K562 treated with DMSO at 1 percent for 4 hours (cell line): ENCODE results near the gene PARP2. TPM values are rescaled to one million over a fixed set of nuclear protein-coding genes. Genes with fewer than 3 reads are reported as not detected.

Source experiments
- total RNA-seq: library from RNA; unstranded; fragments of 300-600 nt; gene quantifications from 2 replicates; pipeline ENCODE4 v1.2.3, GENCODE V29; 2022; ENCODE audit not compliant: insufficient read depth

Gene PARP2, protein sequence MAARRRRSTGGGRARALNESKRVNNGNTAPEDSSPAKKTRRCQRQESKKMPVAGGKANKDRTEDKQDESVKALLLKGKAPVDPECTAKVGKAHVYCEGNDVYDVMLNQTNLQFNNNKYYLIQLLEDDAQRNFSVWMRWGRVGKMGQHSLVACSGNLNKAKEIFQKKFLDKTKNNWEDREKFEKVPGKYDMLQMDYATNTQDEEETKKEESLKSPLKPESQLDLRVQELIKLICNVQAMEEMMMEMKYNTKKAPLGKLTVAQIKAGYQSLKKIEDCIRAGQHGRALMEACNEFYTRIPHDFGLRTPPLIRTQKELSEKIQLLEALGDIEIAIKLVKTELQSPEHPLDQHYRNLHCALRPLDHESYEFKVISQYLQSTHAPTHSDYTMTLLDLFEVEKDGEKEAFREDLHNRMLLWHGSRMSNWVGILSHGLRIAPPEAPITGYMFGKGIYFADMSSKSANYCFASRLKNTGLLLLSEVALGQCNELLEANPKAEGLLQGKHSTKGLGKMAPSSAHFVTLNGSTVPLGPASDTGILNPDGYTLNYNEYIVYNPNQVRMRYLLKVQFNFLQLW
- 20.8 and 24.1 TPM in 2 replicates for total RNA-seq

GRCh38 chr14:20343092-20343861 is at the start of gene PARP2:
PARP2 (plus strand) TSS chr14:20343635; CDS start chr14:20343642, 7 bp downstream.

GRCh38 chr14:20305265-20306078 is 38.0 kb upstream of the PARP2 start, which contains the start of gene TTC5:
TTC5 (minus strand) TSS chr14:20305951; CDS start chr14:20305937, 14 bp downstream.

GRCh38 chr14:20332788-20333493 is 10.5 kb upstream of the PARP2 start, which contains the start of gene CCNB1IP1:
CCNB1IP1 (minus strand) TSS chr14:20333279; CDS start chr14:20316523, 16,756 bp downstream.

Other genes starting within 250 kb of the PARP2 start
- gene OR4K17, start 232.9 kb upstream of the PARP2 start, total RNA-seq, result not detected in 2 replicates
- gene OR4N5, start 204.8 kb upstream of the PARP2 start, total RNA-seq, result not detected in 2 replicates
- not detected in 2 replicates for gene OR11G2, start 152.7 kb upstream of the PARP2 start, total RNA-seq
- gene OR11H6, start 119.9 kb upstream of the PARP2 start, total RNA-seq, result not detected in 2 replicates
- not detected in 2 replicates for gene OR11H7, start 114.7 kb upstream of the PARP2 start, total RNA-seq
- not detected in 2 replicates for gene OR11H4, start 104.3 kb upstream of the PARP2 start, total RNA-seq
- gene TTC5, start 37.7 kb upstream of the PARP2 start, total RNA-seq, result 2.1 and 2.7 TPM in 2 replicates
- gene CCNB1IP1, start 10.4 kb upstream of the PARP2 start, total RNA-seq, result 99.0 and 107 TPM in 2 replicates
- gene TEP1, start 69.9 kb downstream of the PARP2 start, total RNA-seq, result 9.1 and 9.3 TPM in 2 replicates
- 0.10 TPM in 1 of 2 replicates, not detected in the other for gene KLHL33, start 92.5 kb downstream of the PARP2 start, total RNA-seq
- 32.4 and 42.3 TPM in 2 replicates for gene OSGEP, start 111.2 kb downstream of the PARP2 start, total RNA-seq
- gene APEX1, start 111.6 kb downstream of the PARP2 start, total RNA-seq, result 130 and 152 TPM in 2 replicates
- gene PIP4P1, start 117.8 kb downstream of the PARP2 start, total RNA-seq, result 21.9 and 22.0 TPM in 2 replicates
- gene PNP, start 125.8 kb downstream of the PARP2 start, total RNA-seq, result 75.8 and 87.0 TPM in 2 replicates
- gene RNASE10, start 161.9 kb downstream of the PARP2 start, total RNA-seq, result not detected in 2 replicates
- not detected in 2 replicates for gene RNASE9, start 217.4 kb downstream of the PARP2 start, total RNA-seq
- not detected in 2 replicates for gene RNASE11, start 244.4 kb downstream of the PARP2 start, total RNA-seq
- gene RNASE12, start 247.7 kb downstream of the PARP2 start, total RNA-seq, result not detected in 2 replicates